ENCODE results near the gene HHIPL1. TPM values are rescaled to one million over a fixed set of nuclear protein-coding genes. Genes with fewer than 3 reads are reported as not detected.

The HHIPL1 gene
- total and polyA plus RNA-seq, 4 donors: 0.31 to 4.0 (median 1.1) TPM

GRCh38 chr14:99728981-99729451 is 84.1 kb downstream of the HHIPL1 start:
- Histone ChIP-seq H3K27me3 (ENCODE audit: control insufficient read depth in 3 of 3, insufficient read depth in 3 of 3, low read length in 2 of 3) (no peaks in the 10 kb centered on the region), H3K9me3 (ENCODE audit: control insufficient read depth in 4 of 4, insufficient read depth in 3 of 4, low read length in 3 of 4) (no peaks in the 10 kb centered on the region), H3K27ac (ENCODE audit: low read depth in 1 of 2, low read length in 1 of 2) (no peak overlapping the region), H3K4me3 (no peak overlapping the region), H3K9ac (ENCODE audit: insufficient read depth in 1 of 2, low read length in 2 of 2) (no peak overlapping the region), H3K4me1 (ENCODE audit: control insufficient read depth in 5 of 5, insufficient read depth in 5 of 5, low read length in 5 of 5) (peaks cover 0 to 19% (median 15%) of the 10 kb centered on the region in 5 donors), H3K36me3 (ENCODE audit: control insufficient read depth in 4 of 4, insufficient read depth in 4 of 4, low read length in 4 of 4) (no peaks in the 10 kb centered on the region)
- no peak for TF ChIP-seq CTCF (IDR thresholded peaks at IDR 0.05; ENCODE audit: control extremely low read depth, extremely low read depth)
- 63 to 67% methylated on average over 4 of the region's 4 CpGs for WGBS, 2 donors
- ATAC-seq (ENCODE audit: insufficient read depth, low FRiP score): no peak
- no peak for DNase-seq

Other genes starting within 250 kb of the HHIPL1 start
- 10 to 100 TPM; 59.3 to 60.9 TPM for gene SETD3, start 164.3 kb upstream of the HHIPL1 start, total RNA-seq
- 10 to 100 TPM; 36.4 to 40.2 TPM for gene SETD3, start 164.3 kb upstream of the HHIPL1 start, polyA plus RNA-seq
- 10 to 100 TPM; 45.9 to 91.9 TPM for gene CCNK, start 163.7 kb upstream of the HHIPL1 start, total RNA-seq
- gene CCNK, start 163.7 kb upstream of the HHIPL1 start, polyA plus RNA-seq: 10 to 100 TPM; 17.0 to 21.0 TPM
- gene CCDC85C, start 40.9 kb upstream of the HHIPL1 start, total RNA-seq: 10 to 100 TPM in 1 of 2 donors, 1 to 10 TPM in 1; 2.8 to 19.8 TPM
- 10 to 100 TPM; 16.0 to 19.2 TPM for gene CCDC85C, start 40.9 kb upstream of the HHIPL1 start, polyA plus RNA-seq
- 1 to 10 TPM; 1.7 to 2.5 TPM for gene CYP46A1, start 39.2 kb downstream of the HHIPL1 start, total RNA-seq
- gene CYP46A1, start 39.2 kb downstream of the HHIPL1 start, polyA plus RNA-seq: 1 to 10 TPM in 1 of 2 donors, under 1 TPM in 1; 0.33 to 1.0 TPM
- gene EML1, start 148.3 kb downstream of the HHIPL1 start, total RNA-seq: 10 to 100 TPM; 31.8 to 88.0 TPM
- 10 to 100 TPM in 1 of 2 donors, 1 to 10 TPM in 1; 6.7 to 13.8 TPM for gene EML1, start 148.3 kb downstream of the HHIPL1 start, polyA plus RNA-seq